SK-N-MC (cell line): ENCODE data around the gene BACH2.

Experiments
- EZH2 ChIP-seq: fragments of 200-600 bp; sonication (generic); IDR thresholded peaks from one replicate; pipeline ENCODE4 v1.6.1; 2017; ENCODE audit warnings: antibody characterized with exemption
- FOXP2 ChIP-seq: optimal IDR thresholded peaks from 2 replicates; pipeline ENCODE3; 2011; ENCODE audit warnings: mild to moderate bottlenecking, moderate library complexity; ENCODE audit not compliant: insufficient read depth; ENCODE audit errors: extremely low read length, control extremely low read depth
- POLR2AphosphoS5 ChIP-seq: IDR thresholded peaks from 2 replicates; pipeline ENCODE4 v1.6.1; 2012; ENCODE audit warnings: mild to moderate bottlenecking, low read depth, low read length, borderline replicate concordance

DNA sequence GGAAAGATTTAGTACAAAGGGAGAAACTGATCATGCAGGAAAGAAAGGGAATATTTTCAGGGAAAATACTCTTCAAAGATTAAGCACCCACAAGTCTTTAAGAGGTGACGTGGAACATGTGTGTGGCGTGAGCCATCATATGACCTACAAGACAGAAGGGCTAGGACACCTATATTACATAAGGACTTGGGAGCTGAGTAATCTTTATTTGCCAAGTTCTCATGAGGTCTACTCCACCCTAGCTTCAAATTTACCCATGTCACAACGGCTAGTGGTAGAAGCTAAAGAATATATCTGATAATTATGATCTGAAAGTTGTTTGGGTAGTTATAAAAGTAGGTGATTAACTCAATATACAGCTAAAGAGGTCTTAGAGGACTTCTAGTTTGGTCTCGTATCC is 234.6 kb downstream of the BACH2 start:
- no peak for TF ChIP-seq POLR2AphosphoS5
- TF ChIP-seq EZH2, result no peak
- no peak for TF ChIP-seq FOXP2
